K562 (cell line): Measurements from ENCODE around the gene SCUBE1. TPM values are rescaled to one million over a fixed set of nuclear protein-coding genes. Genes with fewer than 3 reads are reported as not detected.

ENCODE experiments used
- ATAC-seq: fragments of 200-7000 bp; cut with Tn5 transposase; 3 replicates; pipeline ENCODE4 v1.9.1; 2020; ENCODE audit warnings: moderate library complexity
- BruUV-seq: library from RNA; stranded (reverse); fragments of 400-500 nt; replicated peaks from 2 replicates; lab custom pipeline; 2021; lab: Mats Ljungman, UMichigan
- CTCF ChIA-PET: fragments of 300-600 bp; formaldehyde crosslinking; extraction: SDS; loops from one replicate; lab custom pipeline; 2021; ENCODE audit warnings: low intra/inter-chr PET ratio; lab: Yijun Ruan, JAX
- POLR2A ChIA-PET: fragments of 300-600, 350-650 bp; sonication (Branson Sonifier 250); formaldehyde crosslinking; extraction: SDS; loops from one replicate; lab custom pipeline; 2021; ENCODE audit warnings: antibody characterized with exemption, inconsistent platforms; lab: Yijun Ruan, JAX
- DNase-seq, 4 experiments: peaks; one replicate each; pipeline versions ENCODE4 v3.0.0 to v3.0.0-alpha.2; 2011 to 2018; ENCODE audit warnings: low spot score in 3 of 4, mixed read lengths in 3 of 4; ENCODE audit errors: extremely low read depth in 1 of 4
- FAIRE-seq: peaks from 2 replicates; lab custom pipeline; 2011; peaks lifted over from hg19 to GRCh38; lab: Jason Lieb, UNC
- H2AFZ ChIP-seq: 2 replicates; pipeline ENCODE4 v1.6.0; 2011; ENCODE audit warnings: low read depth, low read length, control low read depth, inconsistent platforms
- H3K27ac ChIP-seq: fragments of 200-600 bp; 3 replicates; pipeline ENCODE4 v1.8.0; 2011; ENCODE audit warnings: low read depth, mild to moderate bottlenecking, control low read depth, inconsistent platforms, low read length, moderate library complexity, mixed read lengths; ENCODE audit errors: extremely low read depth
- H3K27me3 ChIP-seq, 2 experiments: fragments of 300-600 bp in 1 of 2; 2 replicates in 1 of 2; 3 replicates in 1 of 2; pipeline versions ENCODE4 v1.6.0 to v1.8.0; 2011; ENCODE audit warnings: inconsistent platforms in 2 of 2, low read length in 2 of 2, mild to moderate bottlenecking in 1 of 2, mixed read lengths in 1 of 2, moderate library complexity in 1 of 2; ENCODE audit not compliant: control insufficient read depth in 2 of 2, insufficient read depth in 2 of 2
- H3K36me3 ChIP-seq: fragments of 300-600 bp; 3 replicates; pipeline ENCODE4 v1.8.0; 2011; ENCODE audit warnings: mild to moderate bottlenecking, low read length, inconsistent platforms; ENCODE audit not compliant: control insufficient read depth, insufficient read depth
- H3K4me1 ChIP-seq, 2 experiments: fragments of 200-600 bp in 1 of 2; replicated peaks in 1 of 2; 2 replicates in 1 of 2; 3 replicates in 1 of 2; pipeline versions ENCODE4 v1.5.1 to v1.8.0; 2011; ENCODE audit warnings: inconsistent platforms in 2 of 2, low read length in 2 of 2, mild to moderate bottlenecking in 1 of 2, mixed read lengths in 1 of 2, moderate library complexity in 1 of 2; ENCODE audit not compliant: control insufficient read depth in 2 of 2, insufficient read depth in 2 of 2
- H3K4me2 ChIP-seq: 2 replicates; pipeline ENCODE4 v1.6.1; 2011; ENCODE audit warnings: low read length, control low read depth, inconsistent platforms, mixed read lengths; ENCODE audit not compliant: insufficient read depth
- H3K4me3 ChIP-seq: fragments of 200-600 bp; sonication (generic), shearing (Covaris generic); 2 replicates; pipeline ENCODE4 v1.5.1; 2016; ENCODE audit warnings: control low read depth, inconsistent platforms
- H3K79me2 ChIP-seq: fragments of 200-600 bp; 3 replicates; pipeline ENCODE4 v1.8.0; 2011; ENCODE audit warnings: low read length, inconsistent platforms; ENCODE audit not compliant: control insufficient read depth, insufficient read depth
- H3K9ac ChIP-seq, 2 experiments: 2 replicates each; pipeline versions ENCODE4 v1.6.0 to v1.6.1; 2011; ENCODE audit warnings: low read depth in 2 of 2, low read length in 2 of 2, control low read depth in 1 of 2, inconsistent platforms in 1 of 2, mild to moderate bottlenecking in 1 of 2, mixed read lengths in 1 of 2; ENCODE audit not compliant: insufficient read depth in 1 of 2
- H3K9me1 ChIP-seq: one replicate; pipeline ENCODE4 v1.6.0; 2011; ENCODE audit warnings: inconsistent platforms, mild to moderate bottlenecking, low read length, moderate library complexity; ENCODE audit not compliant: control insufficient read depth, insufficient read depth
- H3K9me3 ChIP-seq: replicated peaks from 2 replicates; pipeline ENCODE4 v1.5.1; 2011; ENCODE audit warnings: low read depth, low read length, inconsistent platforms; ENCODE audit not compliant: control insufficient read depth, insufficient read depth
- H4K20me1 ChIP-seq: replicated peaks from 2 replicates; pipeline ENCODE4 v1.6.1; 2011; ENCODE audit warnings: low read length, inconsistent platforms, mixed read lengths; ENCODE audit not compliant: control insufficient read depth, insufficient read depth
- CHD1 ChIP-seq: fragments of 200-600 bp; sonication (generic); IDR thresholded peaks from one replicate; pipeline ENCODE4 v1.6.1; 2012; ENCODE audit warnings: mild to moderate bottlenecking, moderate library complexity, low read length, inconsistent platforms
- CXXC5 ChIP-seq: fragments of 250-450 bp; sonication (Bioruptor Pico); IDR thresholded peaks from 2 replicates; pipeline ENCODE4 v1.8.0; 2022; ENCODE audit warnings: inconsistent platforms, mild to moderate bottlenecking, moderate library complexity
- ESRRB ChIP-seq: fragments of 250-450 bp; sonication (Bioruptor Pico); IDR thresholded peaks from 2 replicates; pipeline ENCODE4 v1.5.0; 2020; ENCODE audit warnings: mild to moderate bottlenecking, moderate library complexity, borderline replicate concordance
- ETS2 ChIP-seq: IDR thresholded peaks from 2 replicates; pipeline ENCODE4 v1.6.1; 2016; ENCODE audit warnings: borderline replicate concordance, missing genetic modification characterization, mild to moderate bottlenecking, moderate library complexity, missing compliant biosample characterization; ENCODE audit not compliant: poor library complexity, severe bottlenecking
- TAF15 ChIP-seq: fragments of 200-400 bp; formaldehyde crosslinking; IDR thresholded peaks from 2 replicates; pipeline ENCODE4 v1.6.1; 2017; ENCODE audit warnings: mild to moderate bottlenecking, low read depth, low read length, moderate library complexity
- TBL1XR1 ChIP-seq, 2 experiments: IDR thresholded peaks; 2 replicates each; pipeline ENCODE4 v1.6.1; 2012; ENCODE audit warnings: improper control_type of control experiment in 2 of 2, low read length in 2 of 2, mild to moderate bottlenecking in 1 of 2
- TEAD4 ChIP-seq, 2 experiments: sonication (generic) in 1 of 2; formaldehyde crosslinking in 1 of 2; IDR thresholded peaks; 2 replicates each; pipeline versions ENCODE4 v1.6.1 to v1.8.0; 2012 to 2022; ENCODE audit warnings: borderline replicate concordance in 1 of 2, inconsistent platforms in 1 of 2, low read length in 1 of 2, mild to moderate bottlenecking in 1 of 2, missing genetic modification reagents in 1 of 2
- ZNF347 ChIP-seq: fragments of 450-650 bp; formaldehyde crosslinking; IDR thresholded peaks from 2 replicates; pipeline ENCODE4 v1.4.0; 2020; ENCODE audit warnings: low read depth, mild to moderate bottlenecking, moderate library complexity
- ZNF354B ChIP-seq: fragments of 250-450 bp; sonication (Bioruptor Pico); IDR thresholded peaks from 2 replicates; pipeline ENCODE4 v1.4.0; 2020
- WGBS: fragments of 100-300 bp; shearing (Covaris generic); methylation state at CpG from one replicate; pipeline ENCODE4 v1.1.6; 2016; ENCODE audit warnings: low coverage, mixed read lengths; ENCODE audit not compliant: insufficient coverage; ENCODE audit errors: missing lambda C conversion rate; 5-methylcytosine and 5-hydroxymethylcytosine counted together
- in situ Hi-C: fragments of 300-500 bp; cut with MboI; formaldehyde crosslinking; loops from 4 replicates; pipeline ENCODE4 v1.15.0; 2018; ENCODE audit warnings: inconsistent platforms, mixed read lengths
- intact Hi-C: fragments of 100-400 bp; cut with micrococcal nuclease; formaldehyde crosslinking; loops from 2 replicates; pipeline ENCODE4 v1.14.2; 2022
- polyA plus RNA-seq, 8 experiments: library from polyadenylated mRNA; depleted of rRNA in 4 of 8; stranded (reverse) in 5 of 8; unstranded in 3 of 8; fragments of >200 nt; fragmentation: Nextera tagmentation in 2 of 8; fragmentation: Illumina TruSeq in 1 of 8; extraction: Ambion mirVana in 2 of 8; extraction: Trizol in 1 of 8; gene quantifications; 2 replicates each; pipeline versions ENCODE4 v1.2.1 to v1.2.3, GENCODE V29; 2011 to 2014; ENCODE audit warnings: inconsistent platforms in 1 of 8, missing spikeins in 1 of 8
- total RNA-seq, 7 experiments: library from RNA; depleted of rRNA in 6 of 7; stranded (reverse); fragments of >200 nt in 6 of 7; fragmentation: Illumina TruSeq in 2 of 7; extraction: Trizol in 2 of 7; gene quantifications; 2 replicates each; pipeline versions ENCODE4 v1.2.1 to v1.2.3, GENCODE V29; 2011 to 2021; ENCODE audit warnings: low replicate concordance in 1 of 7
- TF ChIP-seq, protein P1 (sequence below): IDR thresholded peaks from 2 replicates; pipeline ENCODE4 v1.6.1; 2014; ENCODE audit warnings: antibody characterized with exemption
- TF ChIP-seq, protein P2 (sequence below): fragments of 250-450 bp; sonication (Bioruptor Pico); IDR thresholded peaks from 2 replicates; pipeline ENCODE4 v1.5.0; 2021
- TF ChIP-seq, protein P3 (sequence below): fragments of 150-350 bp; IDR thresholded peaks from 2 replicates; pipeline ENCODE4 v1.6.1; 2014; ENCODE audit warnings: low read depth, mild to moderate bottlenecking, low read length, borderline replicate concordance

Gene SCUBE1
- total and polyA plus RNA-seq, 9 of the 15 experiments (the other 6 are each of a cell fraction or from before 2014, with no cell fraction given): 0.03 to 0.47 (median 0.29) TPM; not detected in 6

DNA sequence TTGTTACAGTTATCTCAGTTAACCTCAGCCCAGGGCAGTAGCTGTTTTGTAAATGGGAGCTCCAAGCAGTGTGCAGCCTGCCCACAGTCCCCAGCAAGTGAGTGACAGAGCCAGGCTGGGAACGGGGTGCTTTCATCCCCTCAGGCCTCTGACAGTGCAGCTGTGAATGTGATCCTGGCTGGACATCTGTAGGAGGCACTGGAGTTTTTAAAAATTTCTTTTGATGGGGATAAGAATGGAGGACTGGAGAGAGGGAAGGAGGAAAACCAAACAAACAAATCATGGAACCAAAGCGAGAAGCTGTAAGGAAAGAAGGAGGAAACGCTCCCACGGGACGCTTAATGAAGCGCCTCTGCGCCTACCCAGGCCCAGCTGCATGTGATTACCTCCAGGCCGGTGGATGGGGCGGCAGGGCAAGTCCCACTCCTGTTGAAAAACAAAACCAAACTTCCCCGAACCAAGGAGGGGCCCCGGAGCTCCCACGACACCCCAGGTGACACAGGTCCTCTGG, 40.6 kb downstream of the SCUBE1 start:
- H3K4me2 ChIP-seq: no peak overlapping the region
- no peaks in the 10 kb centered on the region for H3K36me3 ChIP-seq
- TF ChIP-seq ZNF347 (CRISPR knock-in tag) (no peak), TBL1XR1 (IDR thresholded peaks at IDR 0.05; ENCODE audit: low read length in 2 of 2) (no peak), TAF15 (no peak), CXXC5 (CRISPR knock-in tag) (no peak), ESRRB (no peak), CHD1 (no peak), ZNF354B (CRISPR knock-in tag) (no peak), TEAD4 (IDR thresholded peaks at IDR 0.05; ENCODE audit: low read length) (no peak), TEAD4 (CRISPR knock-in tag; IDR thresholded peaks at IDR 0.05; ENCODE audit: borderline replicate concordance) (no peak), ETS2 (tag) (no peak)
- TF ChIP-seq, protein P1, sequence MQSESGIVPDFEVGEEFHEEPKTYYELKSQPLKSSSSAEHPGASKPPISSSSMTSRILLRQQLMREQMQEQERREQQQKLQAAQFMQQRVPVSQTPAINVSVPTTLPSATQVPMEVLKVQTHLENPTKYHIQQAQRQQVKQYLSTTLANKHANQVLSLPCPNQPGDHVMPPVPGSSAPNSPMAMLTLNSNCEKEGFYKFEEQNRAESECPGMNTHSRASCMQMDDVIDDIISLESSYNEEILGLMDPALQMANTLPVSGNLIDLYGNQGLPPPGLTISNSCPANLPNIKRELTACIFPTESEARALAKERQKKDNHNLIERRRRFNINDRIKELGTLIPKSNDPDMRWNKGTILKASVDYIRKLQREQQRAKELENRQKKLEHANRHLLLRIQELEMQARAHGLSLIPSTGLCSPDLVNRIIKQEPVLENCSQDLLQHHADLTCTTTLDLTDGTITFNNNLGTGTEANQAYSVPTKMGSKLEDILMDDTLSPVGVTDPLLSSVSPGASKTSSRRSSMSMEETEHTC: no peak
- TF ChIP-seq, protein P2, sequence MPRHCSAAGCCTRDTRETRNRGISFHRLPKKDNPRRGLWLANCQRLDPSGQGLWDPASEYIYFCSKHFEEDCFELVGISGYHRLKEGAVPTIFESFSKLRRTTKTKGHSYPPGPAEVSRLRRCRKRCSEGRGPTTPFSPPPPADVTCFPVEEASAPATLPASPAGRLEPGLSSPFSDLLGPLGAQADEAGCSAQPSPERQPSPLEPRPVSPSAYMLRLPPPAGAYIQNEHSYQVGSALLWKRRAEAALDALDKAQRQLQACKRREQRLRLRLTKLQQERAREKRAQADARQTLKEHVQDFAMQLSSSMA: no peak
- TF ChIP-seq, protein P3, sequence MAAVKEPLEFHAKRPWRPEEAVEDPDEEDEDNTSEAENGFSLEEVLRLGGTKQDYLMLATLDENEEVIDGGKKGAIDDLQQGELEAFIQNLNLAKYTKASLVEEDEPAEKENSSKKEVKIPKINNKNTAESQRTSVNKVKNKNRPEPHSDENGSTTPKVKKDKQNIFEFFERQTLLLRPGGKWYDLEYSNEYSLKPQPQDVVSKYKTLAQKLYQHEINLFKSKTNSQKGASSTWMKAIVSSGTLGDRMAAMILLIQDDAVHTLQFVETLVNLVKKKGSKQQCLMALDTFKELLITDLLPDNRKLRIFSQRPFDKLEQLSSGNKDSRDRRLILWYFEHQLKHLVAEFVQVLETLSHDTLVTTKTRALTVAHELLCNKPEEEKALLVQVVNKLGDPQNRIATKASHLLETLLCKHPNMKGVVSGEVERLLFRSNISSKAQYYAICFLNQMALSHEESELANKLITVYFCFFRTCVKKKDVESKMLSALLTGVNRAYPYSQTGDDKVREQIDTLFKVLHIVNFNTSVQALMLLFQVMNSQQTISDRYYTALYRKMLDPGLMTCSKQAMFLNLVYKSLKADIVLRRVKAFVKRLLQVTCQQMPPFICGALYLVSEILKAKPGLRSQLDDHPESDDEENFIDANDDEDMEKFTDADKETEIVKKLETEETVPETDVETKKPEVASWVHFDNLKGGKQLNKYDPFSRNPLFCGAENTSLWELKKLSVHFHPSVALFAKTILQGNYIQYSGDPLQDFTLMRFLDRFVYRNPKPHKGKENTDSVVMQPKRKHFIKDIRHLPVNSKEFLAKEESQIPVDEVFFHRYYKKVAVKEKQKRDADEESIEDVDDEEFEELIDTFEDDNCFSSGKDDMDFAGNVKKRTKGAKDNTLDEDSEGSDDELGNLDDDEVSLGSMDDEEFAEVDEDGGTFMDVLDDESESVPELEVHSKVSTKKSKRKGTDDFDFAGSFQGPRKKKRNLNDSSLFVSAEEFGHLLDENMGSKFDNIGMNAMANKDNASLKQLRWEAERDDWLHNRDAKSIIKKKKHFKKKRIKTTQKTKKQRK: no peak
- TF ChIP-seq, all 486 proteins: peak for 0
- ChIA-PET POLR2A (interaction anchor here (0.6 to 1.2 kb wide), 3 partner anchors 10 to 40 kb away, joined by 4 read pairs; partner anchors contain the start of gene SCUBE1), CTCF (no interaction called here)
- Histone ChIP-seq H3K9ac (no peak overlapping the region), H3K27ac (no peak overlapping the region), H2AFZ (no peak overlapping the region), H3K4me1 (peaks cover 0 to 3% of the 10 kb centered on the region in 2 experiments; a peak in 1 of 5 replicates), H4K20me1 (no peaks in the 10 kb centered on the region), H3K27me3 (peaks cover 0 to 68% of the 10 kb centered on the region in 2 experiments; a peak in 3 of 5 replicates), H3K9me1 (no peaks in the 10 kb centered on the region), H3K79me2 (no peaks in the 10 kb centered on the region), H3K9me3 (no peaks in the 10 kb centered on the region), H3K4me3 (no peak overlapping the region)
- intact Hi-C loops (no loop called here), in situ Hi-C loops (no loop called here)
- no peak for ATAC-seq
- 0% methylated on average over 6 of the region's 12 CpGs for WGBS
- FAIRE-seq: no peak
- BruUV-seq: no TSS peak
- DNase-seq: no peak
